ENCODE measurements around the gene ACTN2. TPM values are rescaled to one million over a fixed set of nuclear protein-coding genes. Genes with fewer than 3 reads are reported as not detected.

ACTN2 gene
- total and polyA plus RNA-seq, 2 experiments from 2014 or later: 303 to 814 TPM

DNA sequence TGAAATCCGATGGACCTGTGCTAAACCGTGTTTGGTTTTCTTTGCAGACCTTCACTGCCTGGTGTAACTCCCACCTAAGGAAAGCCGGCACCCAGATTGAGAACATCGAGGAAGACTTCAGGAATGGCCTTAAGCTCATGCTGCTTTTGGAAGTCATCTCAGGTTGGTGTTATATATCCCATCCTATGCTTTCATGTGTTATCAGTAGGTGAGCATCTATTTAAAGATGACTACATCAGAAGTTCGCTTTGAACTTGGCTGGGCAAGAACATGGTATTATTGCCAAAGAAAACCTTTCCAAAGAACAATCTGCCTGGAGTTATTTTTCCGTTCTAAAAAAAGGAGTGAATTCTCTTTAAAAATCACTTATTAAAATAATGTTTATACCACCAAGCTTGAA lies 31.5 kb downstream of the ACTN2 start:
- H3K4me3 ChIP-seq: no peak overlapping the region
- no peak for DNase-seq (ENCODE audit: low read depth in 1 of 2, low spot score in 1 of 2)
- peaks cover 44% of the 10 kb centered on the region for H3K36me3 ChIP-seq
- no peaks in the 10 kb centered on the region for H3K4me1 ChIP-seq (ENCODE audit: low read depth)
- H3K27ac ChIP-seq: peak overlapping the region; percentile 66
- TF ChIP-seq, protein P1, sequence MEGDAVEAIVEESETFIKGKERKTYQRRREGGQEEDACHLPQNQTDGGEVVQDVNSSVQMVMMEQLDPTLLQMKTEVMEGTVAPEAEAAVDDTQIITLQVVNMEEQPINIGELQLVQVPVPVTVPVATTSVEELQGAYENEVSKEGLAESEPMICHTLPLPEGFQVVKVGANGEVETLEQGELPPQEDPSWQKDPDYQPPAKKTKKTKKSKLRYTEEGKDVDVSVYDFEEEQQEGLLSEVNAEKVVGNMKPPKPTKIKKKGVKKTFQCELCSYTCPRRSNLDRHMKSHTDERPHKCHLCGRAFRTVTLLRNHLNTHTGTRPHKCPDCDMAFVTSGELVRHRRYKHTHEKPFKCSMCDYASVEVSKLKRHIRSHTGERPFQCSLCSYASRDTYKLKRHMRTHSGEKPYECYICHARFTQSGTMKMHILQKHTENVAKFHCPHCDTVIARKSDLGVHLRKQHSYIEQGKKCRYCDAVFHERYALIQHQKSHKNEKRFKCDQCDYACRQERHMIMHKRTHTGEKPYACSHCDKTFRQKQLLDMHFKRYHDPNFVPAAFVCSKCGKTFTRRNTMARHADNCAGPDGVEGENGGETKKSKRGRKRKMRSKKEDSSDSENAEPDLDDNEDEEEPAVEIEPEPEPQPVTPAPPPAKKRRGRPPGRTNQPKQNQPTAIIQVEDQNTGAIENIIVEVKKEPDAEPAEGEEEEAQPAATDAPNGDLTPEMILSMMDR (IDR thresholded peaks at IDR 0.05; ENCODE audit: low read depth, low read length): no peak
- H3K27me3 ChIP-seq: no peaks in the 10 kb centered on the region
- H3K9me3 ChIP-seq (ENCODE audit: low read depth): no peaks in the 10 kb centered on the region

DNA sequence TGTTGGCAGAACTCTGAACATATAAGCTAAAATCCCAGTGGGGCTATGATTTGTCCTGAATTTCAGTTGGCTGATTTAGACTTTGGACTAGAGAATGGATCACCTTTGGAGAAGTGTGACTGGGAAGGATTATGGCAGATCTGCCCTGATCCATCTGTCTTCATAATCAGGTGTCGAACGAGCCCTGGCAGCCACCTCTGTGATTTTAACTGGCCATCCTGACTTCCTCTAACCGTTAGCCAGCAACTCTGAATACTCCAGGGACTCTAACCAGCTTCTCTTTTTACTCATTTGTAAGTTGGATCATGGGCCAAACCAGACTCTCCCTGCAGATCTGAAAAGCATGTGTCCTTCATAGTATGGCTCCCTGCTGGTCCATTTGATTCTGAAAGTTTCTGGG lies 32.0 kb downstream of the ACTN2 start:
- no peaks in the 10 kb centered on the region for H3K27me3 ChIP-seq
- H3K36me3 ChIP-seq: peaks cover 49% of the 10 kb centered on the region
- H3K9me3 ChIP-seq (ENCODE audit: low read depth): no peaks in the 10 kb centered on the region
- no peak overlapping the region for H3K4me3 ChIP-seq
- no peaks in the 10 kb centered on the region for H3K4me1 ChIP-seq (ENCODE audit: low read depth)
- H3K27ac ChIP-seq: peak overlapping the region; percentile 66
- TF ChIP-seq, protein P1 (IDR thresholded peaks at IDR 0.05; ENCODE audit: low read depth, low read length): no peak
- DNase-seq (ENCODE audit: low read depth in 1 of 2, low spot score in 1 of 2): no peak

DNA sequence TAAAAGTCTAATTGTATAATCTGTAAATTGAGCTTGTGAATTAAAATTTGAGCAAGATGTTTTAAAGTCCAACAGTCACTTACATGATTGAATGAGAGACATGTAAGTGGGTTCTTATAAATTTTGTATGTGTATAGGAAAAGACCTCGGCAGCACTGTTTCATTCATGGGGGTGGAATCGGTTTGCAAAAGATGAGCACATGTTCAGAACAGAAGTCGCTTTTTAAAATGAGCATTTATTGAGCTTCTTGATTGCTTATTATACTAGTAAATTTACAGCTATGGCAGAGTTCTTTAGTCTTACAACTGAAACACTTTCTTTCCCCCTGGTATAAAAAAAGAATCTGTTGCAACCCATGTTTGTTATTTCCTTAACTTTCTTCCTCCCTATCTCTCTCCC lies 33.9 kb downstream of the ACTN2 start:
- H3K27me3 ChIP-seq: no peaks in the 10 kb centered on the region
- no peaks in the 10 kb centered on the region for H3K4me1 ChIP-seq (ENCODE audit: low read depth)
- H3K36me3 ChIP-seq: peaks cover 61% of the 10 kb centered on the region
- DNase-seq (ENCODE audit: low read depth in 1 of 2, low spot score in 1 of 2): no peak
- TF ChIP-seq, protein P1 (IDR thresholded peaks at IDR 0.05; ENCODE audit: low read depth, low read length): no peak
- no peak overlapping the region for H3K27ac ChIP-seq
- no peaks in the 10 kb centered on the region for H3K9me3 ChIP-seq (ENCODE audit: low read depth)
- H3K4me3 ChIP-seq: no peak overlapping the region

DNA sequence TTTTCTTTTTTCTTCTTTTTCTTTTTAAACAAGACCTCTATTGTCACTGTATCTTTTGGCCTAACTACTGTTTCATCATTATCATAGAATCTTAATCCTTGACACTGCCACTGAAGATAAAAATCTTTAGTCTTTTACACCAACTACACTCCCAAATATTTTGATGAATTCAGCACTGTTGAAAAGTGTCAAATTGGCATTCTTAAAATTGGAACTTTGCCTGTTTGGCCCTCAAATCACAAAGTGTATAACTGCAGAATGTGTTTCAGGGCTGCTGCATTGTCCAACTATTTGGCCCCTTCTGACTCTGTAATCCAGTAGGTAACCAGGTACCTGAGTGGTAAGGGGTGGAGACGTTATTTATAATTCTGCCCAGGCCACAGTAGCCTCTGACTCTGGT lies 34.3 kb downstream of the ACTN2 start:
- Histone ChIP-seq H3K27ac (no peak overlapping the region), H3K4me3 (no peak overlapping the region), H3K9me3 (ENCODE audit: low read depth) (no peaks in the 10 kb centered on the region), H3K36me3 (peaks cover 64% of the 10 kb centered on the region), H3K4me1 (ENCODE audit: low read depth) (peaks cover under 1% of the 10 kb centered on the region), H3K27me3 (no peaks in the 10 kb centered on the region)
- TF ChIP-seq, protein P1 (IDR thresholded peaks at IDR 0.05; ENCODE audit: low read depth, low read length): no peak
- no peak for DNase-seq (ENCODE audit: low read depth in 1 of 2, low spot score in 1 of 2)

DNA sequence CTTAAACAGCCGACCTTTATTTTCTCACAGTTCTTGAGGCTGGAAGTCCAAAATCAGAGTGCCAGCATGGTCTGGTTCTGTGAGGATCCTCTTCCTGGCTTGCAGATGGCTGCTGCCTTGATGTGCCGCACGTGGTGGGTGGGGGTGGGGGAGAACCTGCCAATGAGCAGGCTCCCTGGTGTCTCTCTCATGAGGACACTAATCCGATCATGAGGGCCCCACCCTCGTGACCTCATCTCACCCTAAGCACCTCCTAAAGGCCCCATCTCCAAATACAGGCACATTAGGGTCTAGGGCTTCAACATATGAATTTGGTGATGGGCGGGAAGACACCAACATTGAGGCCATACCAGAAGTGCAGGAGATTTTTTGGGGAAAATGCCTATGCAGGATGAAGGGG lies 37.8 kb downstream of the ACTN2 start:
- H3K27ac ChIP-seq: no peak overlapping the region
- H3K27me3 ChIP-seq: no peaks in the 10 kb centered on the region
- TF ChIP-seq, protein P1 (IDR thresholded peaks at IDR 0.05; ENCODE audit: low read depth, low read length): no peak
- H3K4me3 ChIP-seq: no peak overlapping the region
- DNase-seq (ENCODE audit: low read depth in 1 of 2, low spot score in 1 of 2): no peak
- peaks cover 64% of the 10 kb centered on the region for H3K36me3 ChIP-seq
- peaks cover 16% of the 10 kb centered on the region for H3K4me1 ChIP-seq (ENCODE audit: low read depth)
- H3K9me3 ChIP-seq (ENCODE audit: low read depth): no peaks in the 10 kb centered on the region

DNA sequence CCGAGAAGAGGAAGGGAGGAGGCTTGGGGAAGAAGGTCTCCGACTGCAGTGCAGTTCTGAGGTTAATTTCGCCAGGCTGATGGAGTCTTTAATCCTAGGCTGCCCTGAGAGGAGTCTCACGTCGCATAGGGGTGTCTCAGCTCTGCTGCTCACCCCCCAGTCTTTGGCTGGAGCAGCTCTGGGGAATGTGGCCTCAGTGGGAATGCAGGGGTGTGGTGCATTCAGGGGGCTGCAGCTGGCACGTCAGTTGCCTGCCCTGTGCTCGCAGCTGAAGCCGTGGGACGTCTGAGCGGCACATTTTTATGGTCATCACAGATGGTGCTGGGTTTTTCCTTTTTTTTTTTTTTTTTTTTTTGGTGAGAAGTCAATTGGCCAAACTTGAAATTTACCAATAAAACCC lies 38.2 kb downstream of the ACTN2 start:
- DNase-seq (ENCODE audit: low read depth in 1 of 2, low spot score in 1 of 2): no peak
- TF ChIP-seq, protein P1 (IDR thresholded peaks at IDR 0.05; ENCODE audit: low read depth, low read length): no peak
- Histone ChIP-seq H3K27ac (no peak overlapping the region), H3K27me3 (no peaks in the 10 kb centered on the region), H3K4me3 (no peak overlapping the region), H3K9me3 (ENCODE audit: low read depth) (no peaks in the 10 kb centered on the region), H3K4me1 (ENCODE audit: low read depth) (peaks cover 16% of the 10 kb centered on the region), H3K36me3 (peaks cover 63% of the 10 kb centered on the region)
